ENCODE measurements around the gene ADAM30.

ADAM30 gene

DNA sequence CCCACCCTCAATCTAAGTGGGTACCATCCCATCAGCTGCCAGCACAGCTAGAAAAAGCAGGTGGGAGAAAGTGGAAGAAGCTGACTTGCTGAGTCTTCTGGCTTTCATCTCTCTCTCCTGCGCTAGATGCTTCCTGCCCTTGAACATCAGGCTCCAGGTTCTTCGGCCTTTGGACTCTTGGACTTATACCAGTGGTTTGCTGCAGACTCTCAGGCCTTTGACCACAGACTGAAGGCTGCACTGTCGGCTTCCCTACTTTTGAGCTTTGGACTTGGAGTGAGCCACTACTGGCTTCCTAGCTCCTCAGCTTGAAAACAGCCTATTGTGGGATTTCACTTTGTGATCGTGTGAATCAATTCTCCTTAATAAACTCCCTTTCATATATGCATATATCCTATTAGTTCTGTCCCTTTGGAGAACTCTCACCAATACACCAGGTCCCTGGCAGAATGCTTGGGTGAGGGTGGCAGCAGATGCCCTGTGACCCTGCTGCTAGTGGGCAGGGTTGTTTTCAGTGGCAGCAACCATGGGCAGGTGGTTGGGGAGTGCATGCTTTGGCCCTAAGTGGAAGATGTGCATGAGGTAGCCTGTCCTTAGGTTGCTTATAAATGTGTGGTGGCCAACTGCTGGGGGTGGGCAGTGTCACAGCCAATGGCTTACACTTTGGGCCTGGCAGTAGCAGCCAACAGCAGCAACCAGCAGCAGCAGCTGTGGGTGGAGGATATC is 10.8 kb upstream of the ADAM30 start:
- DNase-seq, result no peak

DNA sequence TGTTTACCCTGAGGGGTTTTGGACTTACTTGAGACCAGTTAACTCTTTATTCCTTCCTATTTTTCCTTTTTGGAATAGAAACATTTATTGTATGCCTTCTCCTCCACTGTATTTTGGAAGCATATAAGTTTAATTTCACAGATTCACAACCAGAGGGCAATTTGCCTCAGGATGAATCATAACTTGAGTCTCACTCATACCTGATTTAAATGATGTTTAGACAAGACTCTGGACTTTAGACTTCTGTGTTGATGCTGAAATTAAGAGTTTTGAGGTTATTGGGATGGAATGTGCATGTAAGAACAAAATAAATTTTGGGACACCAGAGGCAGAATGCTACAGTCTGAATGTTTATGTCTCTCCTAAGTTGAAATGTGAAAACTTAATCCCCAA is 7.1 kb upstream of the ADAM30 start:
- DNase-seq, result no peak

GRCh38 chr1:119902775-119903442 is 6.6 kb upstream of the ADAM30 start:
- DNase-seq, result no peak

DNA sequence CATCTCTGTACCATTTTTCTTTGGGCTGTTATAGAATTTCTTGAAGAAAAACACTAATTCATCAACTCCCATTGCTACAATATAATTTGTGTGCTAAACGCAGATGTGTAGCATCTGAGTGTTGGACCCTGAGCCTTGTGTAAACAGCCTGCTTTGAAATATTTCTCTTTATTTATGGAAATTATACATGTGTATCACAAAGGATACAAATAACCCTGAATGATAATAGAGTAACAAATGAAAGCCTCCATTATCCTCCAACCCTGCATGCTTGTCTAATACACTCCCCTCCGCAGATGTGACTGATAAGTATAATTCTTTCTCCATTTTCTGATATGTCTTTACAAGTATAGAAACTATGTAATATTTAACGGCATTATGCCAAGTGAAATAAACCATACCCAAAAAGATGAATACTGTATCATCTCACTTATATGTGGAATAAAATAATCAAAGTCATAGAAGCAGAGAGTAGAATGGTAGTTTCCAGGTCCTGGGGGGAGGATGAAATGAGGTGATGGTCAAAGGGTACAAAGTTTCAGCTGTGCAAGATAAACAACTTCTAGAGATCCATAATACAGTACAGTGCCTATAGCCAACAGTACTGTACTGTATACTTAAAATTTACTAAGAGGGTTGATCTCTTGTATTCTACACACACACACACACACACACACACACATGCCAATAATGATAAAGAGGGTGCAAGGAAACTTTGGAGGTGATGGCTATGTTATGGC is 2.8 kb upstream of the ADAM30 start:
- no peak for DNase-seq

DNA sequence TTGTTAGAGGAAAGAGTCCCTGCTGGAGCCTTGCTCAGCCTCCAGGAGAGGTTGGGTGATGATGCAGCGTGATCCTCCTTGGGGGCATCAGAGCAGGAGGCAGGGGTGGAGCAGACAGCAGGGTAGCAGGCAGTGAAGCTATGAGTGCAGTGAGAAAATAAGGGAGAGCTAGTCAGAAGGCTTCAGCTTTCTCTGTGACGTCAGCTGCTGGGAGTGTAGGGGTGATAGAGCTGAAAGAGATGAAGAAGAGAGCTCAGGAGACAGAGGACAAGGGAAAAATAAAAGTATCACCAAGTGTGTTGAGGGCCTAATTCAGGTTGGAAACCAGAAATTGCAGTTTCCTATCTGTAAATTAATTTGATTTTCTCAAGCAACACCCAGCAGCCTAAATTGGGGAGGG is 2.2 kb upstream of the ADAM30 start:
- no peak for DNase-seq

DNA sequence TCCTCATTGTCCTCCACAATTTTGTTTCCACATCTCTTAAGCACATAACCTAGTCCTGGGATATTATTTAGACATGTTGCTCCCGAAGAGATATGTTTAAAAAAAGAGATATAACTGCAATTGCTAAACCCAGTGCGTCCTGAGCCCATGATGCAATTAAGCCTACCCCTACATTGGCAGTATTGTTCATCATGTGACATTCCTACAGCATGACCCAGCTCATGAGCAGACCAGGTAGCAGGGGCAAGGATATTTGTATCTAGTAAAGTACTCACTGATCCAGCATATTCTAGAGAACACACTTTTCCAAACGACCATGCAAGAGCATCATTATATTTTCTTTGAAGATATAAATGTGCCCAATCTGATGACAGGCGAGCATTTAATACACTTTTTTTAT is 1.2 kb downstream of the ADAM30 start:
- no peak for DNase-seq

- no peak for DNase-seq
Observed at GRCh38 chr1:119893827-119894700, 2.3 kb downstream of the ADAM30 start.

GRCh38 chr1:119893238-119893791 is 3.0 kb downstream of the ADAM30 start:
- DNase-seq, result no peak

DNA sequence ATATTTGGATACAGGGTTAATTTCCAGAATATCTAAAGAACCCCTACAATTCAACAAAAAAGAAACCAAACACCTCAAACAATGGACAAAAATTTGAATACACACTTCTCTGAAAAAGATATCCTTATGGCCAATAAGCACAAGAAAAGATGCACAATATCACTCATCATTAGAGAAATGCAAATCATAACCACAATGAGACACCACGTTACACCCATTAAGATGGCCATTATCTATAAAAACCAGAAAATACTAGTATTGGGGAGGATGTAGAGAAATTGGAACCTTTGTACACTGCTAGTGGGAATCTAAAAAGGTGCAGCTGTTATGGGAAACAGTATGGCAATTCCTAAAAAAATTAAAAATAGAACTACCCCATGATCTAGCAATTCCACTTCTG is 4.9 kb downstream of the ADAM30 start:
- no peak for DNase-seq

GRCh38 chr1:119888476-119888875 is 7.8 kb downstream of the ADAM30 start:
- no peak for DNase-seq

- no peak for DNase-seq
Observed at GRCh38 chr1:119887427-119887826, 8.9 kb downstream of the ADAM30 start.

- DNase-seq, result peak; percentile 46
Observed at GRCh38 chr1:119885903-119886783, 10.2 kb downstream of the ADAM30 start.

DNA sequence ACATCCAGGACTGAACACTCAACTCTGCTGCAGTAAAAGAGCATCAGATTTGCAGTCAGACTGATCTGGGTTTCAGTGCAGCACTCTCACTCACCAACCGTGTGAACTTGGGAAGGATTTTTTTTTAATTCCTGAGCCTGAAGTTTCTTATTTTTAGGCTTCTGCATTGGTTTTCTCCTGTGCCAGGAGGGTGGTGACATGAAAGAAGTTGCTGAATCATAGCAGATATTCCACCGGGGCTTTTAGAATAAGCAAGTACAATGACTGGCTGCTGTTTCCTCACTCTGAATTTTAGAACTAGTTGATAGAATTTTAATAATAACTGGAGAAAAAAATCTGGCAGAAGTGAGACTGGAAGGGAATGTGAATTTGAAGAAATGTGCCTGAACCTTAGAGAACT is 11.6 kb downstream of the ADAM30 start:
- DNase-seq, result no peak

GRCh38 chr1:119883826-119884225 is 12.5 kb downstream of the ADAM30 start:
- DNase-seq, result no peak

DNA sequence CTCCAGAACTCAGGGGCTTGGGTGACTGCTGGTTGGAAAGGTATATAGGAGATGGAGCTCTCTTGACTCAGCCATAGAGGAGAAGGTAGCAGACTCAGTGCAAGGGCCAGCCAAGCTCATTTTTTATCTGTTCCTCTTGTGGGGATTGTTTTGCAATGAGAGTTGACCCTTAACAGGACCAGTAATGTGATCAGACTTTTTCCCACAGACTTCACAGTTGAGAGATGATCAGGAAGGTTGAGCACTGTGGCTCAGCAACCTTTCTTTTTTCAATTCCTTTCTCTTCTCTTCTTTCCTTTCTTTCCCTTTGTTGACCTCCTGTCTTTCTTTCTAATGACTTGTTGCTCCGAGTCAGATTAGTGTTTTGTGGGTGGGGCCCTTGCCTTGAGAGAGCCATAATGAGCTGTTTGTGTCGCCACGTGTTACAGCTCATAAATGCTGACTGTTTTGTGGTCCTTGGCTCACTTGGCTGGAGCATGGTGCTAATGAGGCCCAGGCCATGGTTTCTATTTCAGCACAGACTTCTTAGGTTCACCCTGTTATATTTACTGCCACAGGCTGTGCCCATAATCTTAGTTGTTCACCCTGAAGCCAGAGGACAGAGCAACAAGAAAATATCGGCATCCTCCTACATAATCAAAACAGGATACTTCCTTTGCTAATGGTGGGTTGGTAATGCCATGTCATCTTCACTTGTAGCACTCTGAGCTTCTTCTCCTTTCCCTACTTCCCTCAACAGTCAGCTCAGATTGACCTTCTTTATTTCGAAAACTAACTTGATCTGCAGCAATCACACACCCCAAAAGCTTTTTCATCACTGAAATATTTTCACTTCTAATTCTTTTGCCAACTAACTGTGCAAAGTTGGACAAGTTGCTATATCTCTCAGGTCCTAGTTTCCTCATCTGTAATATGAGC is 13.9 kb downstream of the ADAM30 start:
- no peak for DNase-seq

- no peak for DNase-seq
Observed at GRCh38 chr1:119879510-119880434, 16.5 kb downstream of the ADAM30 start.

DNA sequence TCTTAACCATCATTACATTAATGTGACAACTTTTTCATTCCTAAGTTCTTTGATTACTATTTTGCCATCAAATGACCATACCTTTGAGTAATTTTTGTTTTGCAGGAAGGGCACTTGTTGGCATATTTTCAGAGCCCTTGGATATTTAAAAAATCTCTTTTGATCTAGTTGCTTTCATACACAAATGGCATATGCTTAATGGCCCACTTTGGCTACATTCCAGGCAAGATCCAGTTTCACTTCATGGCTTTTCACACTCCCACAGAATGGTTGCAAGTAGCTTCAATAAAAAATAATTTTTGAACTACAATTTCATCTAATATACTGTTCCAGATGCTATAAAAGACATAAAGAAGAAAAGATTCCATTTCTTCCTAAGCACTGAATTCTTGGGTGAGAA is 18.1 kb downstream of the ADAM30 start:
- DNase-seq, result no peak

GRCh38 chr1:119874186-119874585 is 22.1 kb downstream of the ADAM30 start:
- DNase-seq, result no peak

Measured in activated T-cell treated with anti-CD3 and anti-CD28 coated beads, Interleukin-2, amount 50 U/mL, for 1 hour (primary cell).